Activated CD4-positive, alpha-beta memory T cell treated with anti-CD3 and anti-CD28 coated beads for 36 hours (primary cell): ENCODE data around the gene SYDE1. TPM values are rescaled to one million over a fixed set of nuclear protein-coding genes. Genes with fewer than 3 reads are reported as not detected.
A peak's percentile ranks its signal among the peaks of the same experiment; 100 is the strongest.
"Not testable (repeated sequence)": the region's sequence is repeated elsewhere in the genome, so short reads cannot be mapped to it uniquely, and the experiment has no call there.

Experiments used
- CTCF ChIA-PET: fragments of 350-600 bp; sonication (Branson Sonifier 250); formaldehyde crosslinking; loops from one replicate; lab custom pipeline; 2021; ENCODE audit warnings: antibody characterized with exemption, inconsistent platforms; lab: Charles Lee
- POLR2A ChIA-PET: fragments of 350-600 bp; sonication (Branson Sonifier 250); formaldehyde crosslinking; loops from one replicate; lab custom pipeline; 2021; ENCODE audit warnings: antibody characterized with exemption; lab: Charles Lee
- DNase-seq: peaks from one replicate; pipeline ENCODE4 v3.0.0-alpha.2; 2020
- H3K27ac Mint-ChIP-seq: one replicate; pipeline ENCODE4 v1.8.0; 2021; ENCODE audit warnings: mixed read lengths
- H3K27me3 Mint-ChIP-seq: one replicate; pipeline ENCODE4 v1.8.0; 2021; ENCODE audit warnings: mixed read lengths
- H3K36me3 Mint-ChIP-seq: one replicate; pipeline ENCODE4 v1.8.0; 2021; ENCODE audit warnings: mixed read lengths
- H3K4me1 Mint-ChIP-seq: one replicate; pipeline ENCODE4 v1.8.0; 2021; ENCODE audit warnings: low read depth, mixed read lengths
- H3K4me3 Mint-ChIP-seq: one replicate; pipeline ENCODE4 v1.8.0; 2021; ENCODE audit warnings: mild to moderate bottlenecking, mixed read lengths
- H3K9me3 Mint-ChIP-seq: one replicate; pipeline ENCODE4 v1.8.0; 2021; ENCODE audit warnings: mixed read lengths
- intact Hi-C: fragments of 100-400 bp; cut with micrococcal nuclease; formaldehyde crosslinking; loops from one replicate; pipeline ENCODE4 v1.15.1; 2023
- total RNA-seq, 2 experiments: library from RNA; stranded (reverse); gene quantifications; one replicate each; pipeline ENCODE4 v1.2.3, GENCODE V29; 2021

SYDE1 gene, protein sequence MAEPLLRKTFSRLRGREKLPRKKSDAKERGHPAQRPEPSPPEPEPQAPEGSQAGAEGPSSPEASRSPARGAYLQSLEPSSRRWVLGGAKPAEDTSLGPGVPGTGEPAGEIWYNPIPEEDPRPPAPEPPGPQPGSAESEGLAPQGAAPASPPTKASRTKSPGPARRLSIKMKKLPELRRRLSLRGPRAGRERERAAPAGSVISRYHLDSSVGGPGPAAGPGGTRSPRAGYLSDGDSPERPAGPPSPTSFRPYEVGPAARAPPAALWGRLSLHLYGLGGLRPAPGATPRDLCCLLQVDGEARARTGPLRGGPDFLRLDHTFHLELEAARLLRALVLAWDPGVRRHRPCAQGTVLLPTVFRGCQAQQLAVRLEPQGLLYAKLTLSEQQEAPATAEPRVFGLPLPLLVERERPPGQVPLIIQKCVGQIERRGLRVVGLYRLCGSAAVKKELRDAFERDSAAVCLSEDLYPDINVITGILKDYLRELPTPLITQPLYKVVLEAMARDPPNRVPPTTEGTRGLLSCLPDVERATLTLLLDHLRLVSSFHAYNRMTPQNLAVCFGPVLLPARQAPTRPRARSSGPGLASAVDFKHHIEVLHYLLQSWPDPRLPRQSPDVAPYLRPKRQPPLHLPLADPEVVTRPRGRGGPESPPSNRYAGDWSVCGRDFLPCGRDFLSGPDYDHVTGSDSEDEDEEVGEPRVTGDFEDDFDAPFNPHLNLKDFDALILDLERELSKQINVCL
- under 1 TPM; 0.31 to 0.53 TPM for total RNA-seq

DNA sequence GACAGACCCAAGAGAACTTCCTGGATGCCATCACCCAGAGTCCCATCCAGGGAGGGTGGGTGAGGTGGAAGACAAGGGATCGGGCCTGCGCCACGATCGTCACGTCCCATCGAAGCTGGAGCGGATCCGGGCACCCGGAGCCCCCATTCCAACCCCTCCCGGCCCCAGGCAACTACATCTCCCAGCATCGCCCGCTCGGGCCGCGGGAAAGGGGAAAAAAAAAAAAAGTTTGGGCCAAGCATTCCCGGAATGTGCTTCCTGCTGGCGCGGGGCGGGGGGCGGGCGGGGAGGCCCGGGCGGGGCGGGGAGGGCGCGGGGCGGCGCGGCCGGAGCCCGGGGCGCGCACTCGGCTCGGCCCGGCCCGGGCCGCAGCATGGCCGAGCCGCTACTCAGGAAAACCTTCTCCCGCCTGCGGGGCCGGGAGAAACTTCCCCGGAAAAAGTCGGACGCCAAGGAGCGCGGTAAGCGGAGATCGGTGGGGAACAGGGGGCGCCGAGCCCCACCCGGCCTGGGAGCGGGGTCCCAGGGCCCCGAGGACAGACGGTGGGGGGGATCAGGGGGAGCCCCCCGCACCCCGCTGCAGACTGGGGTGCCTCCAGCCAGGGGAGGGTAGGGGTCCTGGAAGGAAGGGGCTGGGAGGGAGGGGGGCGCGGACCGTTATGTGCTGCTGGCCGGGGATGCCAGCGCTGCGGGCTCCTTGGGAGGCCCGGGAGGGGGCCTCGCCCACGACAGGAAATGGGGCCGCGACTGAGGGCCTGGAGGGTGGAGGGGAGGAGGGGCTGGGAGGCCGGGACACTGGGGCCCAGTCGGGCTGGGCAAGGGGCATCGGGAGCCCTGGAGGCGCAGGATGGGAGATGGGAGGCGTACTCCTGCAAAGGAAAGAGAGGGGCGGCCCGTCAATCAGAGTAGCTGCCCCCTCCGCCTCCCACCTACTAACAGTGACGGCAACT, at the start of gene SYDE1:
SYDE1 (plus strand) TSS at position 341 of the 950 bp plus-strand sequence; CDS start at position 374, 33 bp downstream.
- peaks cover 19% of the 10 kb centered on the region for H3K9me3 Mint-ChIP-seq
- POLR2A ChIA-PET, result no interaction called here
- CTCF ChIA-PET, result interaction anchor here (1.4 kb wide), 1 partner anchor 15 kb away, joined by 5 read pairs; no protein-coding TSS in a partner anchor
- peaks cover 11% of the 10 kb centered on the region for H3K4me1 Mint-ChIP-seq
- peaks cover 24% of the 10 kb centered on the region for H3K27me3 Mint-ChIP-seq
- intact Hi-C loops, result no loop called here
- DNase-seq, result peak; percentile 62
- peak within 1 kb of the TSS; percentile 55 for H3K4me3 Mint-ChIP-seq
- H3K27ac Mint-ChIP-seq, result no peak within 1 kb of the TSS
- H3K36me3 Mint-ChIP-seq, result peaks cover 13% of the 10 kb centered on the region

DNA sequence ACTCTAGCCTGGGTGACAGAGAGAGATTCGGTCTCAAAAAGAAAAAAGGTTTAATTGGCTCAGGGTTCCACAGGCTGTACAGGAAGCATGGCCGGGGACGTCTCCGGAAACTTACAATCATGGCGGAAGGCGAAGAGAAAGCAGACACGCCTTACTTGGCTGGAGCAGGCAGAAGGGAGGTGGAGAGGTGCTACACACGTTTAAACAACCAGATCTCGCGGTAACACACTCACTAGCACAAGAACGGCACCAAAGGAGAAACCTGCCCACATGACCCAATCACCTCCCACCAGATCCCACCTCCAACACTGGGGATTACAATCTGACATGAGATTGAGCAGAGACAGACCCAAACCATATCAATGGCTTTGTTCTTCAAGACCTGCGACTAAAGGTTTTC, 45.2 kb upstream of the SYDE1 start:
- Mint-ChIP-seq H3K9me3 (no peaks in the 10 kb centered on the region), H3K36me3 (no peaks in the 10 kb centered on the region), H3K27me3 (peaks cover 39% of the 10 kb centered on the region), H3K4me1 (no peaks in the 10 kb centered on the region), H3K27ac (no peak overlapping the region), H3K4me3 (no peak overlapping the region)
- no peak for DNase-seq
- CTCF ChIA-PET, result no interaction called here
- intact Hi-C loops, result no loop called here
- POLR2A ChIA-PET, result no interaction called here

DNA sequence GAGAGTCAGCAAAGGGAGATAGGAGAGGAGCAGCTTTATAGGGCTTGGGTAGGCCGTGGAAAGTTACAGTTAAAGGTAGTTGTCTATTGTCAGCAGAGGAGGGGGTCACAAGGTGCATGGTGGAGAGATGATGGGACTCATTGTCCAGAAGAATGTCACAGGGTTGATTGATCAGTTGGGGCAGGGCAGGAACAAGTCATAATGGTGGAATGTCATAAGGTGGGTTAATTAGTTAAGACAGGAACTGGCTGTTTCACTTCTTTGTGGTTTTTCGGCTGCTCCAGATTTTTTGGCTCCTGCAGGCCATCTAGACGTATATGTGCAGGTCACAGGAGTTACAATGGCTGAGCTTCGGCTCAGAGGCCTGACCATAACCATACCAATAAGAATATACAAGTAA, 36.8 kb upstream of the SYDE1 start:
- H3K27me3 Mint-ChIP-seq, H3K9me3 Mint-ChIP-seq, H3K4me1 Mint-ChIP-seq, H3K4me3 Mint-ChIP-seq, H3K27ac Mint-ChIP-seq, DNase-seq, H3K36me3 Mint-ChIP-seq, intact Hi-C loops, POLR2A ChIA-PET: not testable (repeated sequence)
- CTCF ChIA-PET, result interaction anchor here (1.5 kb wide), 1 partner anchor 23 kb away, joined by 4 read pairs; no protein-coding TSS in a partner anchor

DNA sequence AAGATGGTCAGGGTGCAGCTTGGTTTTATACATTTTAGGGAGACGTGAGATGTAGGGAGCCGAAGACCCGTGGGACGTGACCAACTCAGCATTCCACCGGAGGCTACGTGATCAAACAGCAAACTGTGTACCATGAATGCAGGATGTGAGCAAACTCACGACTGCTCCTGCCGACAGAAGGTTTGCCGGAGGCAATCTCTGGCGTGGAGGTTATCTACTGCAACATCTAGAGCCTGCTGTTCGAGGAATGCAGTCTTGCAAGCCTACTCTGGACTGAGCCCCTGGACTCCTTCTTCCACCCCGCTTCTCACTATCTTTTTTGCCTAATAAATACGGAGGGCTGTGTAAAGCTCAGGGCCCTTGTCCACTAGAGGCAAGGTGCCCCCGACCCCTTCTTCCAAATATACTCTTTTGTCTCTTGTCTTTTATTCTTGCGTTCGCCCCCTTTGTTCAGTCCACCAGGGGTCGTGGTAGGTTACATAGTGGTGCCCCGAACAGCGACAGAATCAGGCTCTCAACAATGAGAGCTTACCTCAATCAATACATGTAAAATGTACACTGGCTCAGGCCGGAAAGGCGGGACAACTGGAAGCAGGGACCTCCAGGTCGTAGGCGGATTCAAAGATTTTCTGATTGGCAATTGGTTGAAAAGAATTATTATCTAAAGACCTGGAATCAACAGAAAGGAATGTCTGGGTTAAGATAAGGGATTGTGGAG, 34.1 kb upstream of the SYDE1 start:
- H3K4me3 Mint-ChIP-seq, result no peak overlapping the region
- no peaks in the 10 kb centered on the region for H3K4me1 Mint-ChIP-seq
- no peak overlapping the region for H3K27ac Mint-ChIP-seq
- DNase-seq, result no peak
- ChIA-PET POLR2A (no interaction called here), CTCF (no interaction called here)
- intact Hi-C loops, result no loop called here
- H3K36me3 Mint-ChIP-seq, result no peaks in the 10 kb centered on the region
- H3K27me3 Mint-ChIP-seq, result peaks cover 2% of the 10 kb centered on the region
- H3K9me3 Mint-ChIP-seq, result no peaks in the 10 kb centered on the region

DNA sequence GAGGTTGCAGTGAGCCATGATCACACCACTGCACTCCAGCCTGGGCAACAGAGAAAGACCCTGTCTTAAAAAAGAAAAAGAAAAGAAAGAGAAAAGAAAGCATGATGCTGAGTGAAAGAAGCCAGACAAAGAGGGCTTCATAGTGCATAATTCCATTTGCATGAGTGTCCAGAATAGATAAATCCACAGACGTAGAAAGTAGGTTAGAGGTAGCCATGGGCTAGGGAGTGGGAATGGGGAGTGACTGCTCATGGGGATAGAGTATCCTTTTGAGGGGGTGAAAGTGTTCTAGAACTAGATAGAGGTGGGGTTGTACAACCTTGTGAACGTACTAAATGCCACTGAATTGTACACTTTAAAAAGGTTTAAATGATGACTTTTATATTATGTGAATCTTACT, 32.8 kb upstream of the SYDE1 start:
- ChIA-PET POLR2A (no interaction called here), CTCF (no interaction called here)
- DNase-seq, result no peak
- H3K36me3 Mint-ChIP-seq, result no peaks in the 10 kb centered on the region
- no peaks in the 10 kb centered on the region for H3K9me3 Mint-ChIP-seq
- no peaks in the 10 kb centered on the region for H3K4me1 Mint-ChIP-seq
- intact Hi-C loops, result no loop called here
- no peak overlapping the region for H3K27ac Mint-ChIP-seq
- no peak overlapping the region for H3K4me3 Mint-ChIP-seq
- H3K27me3 Mint-ChIP-seq, result peaks cover 5% of the 10 kb centered on the region

DNA sequence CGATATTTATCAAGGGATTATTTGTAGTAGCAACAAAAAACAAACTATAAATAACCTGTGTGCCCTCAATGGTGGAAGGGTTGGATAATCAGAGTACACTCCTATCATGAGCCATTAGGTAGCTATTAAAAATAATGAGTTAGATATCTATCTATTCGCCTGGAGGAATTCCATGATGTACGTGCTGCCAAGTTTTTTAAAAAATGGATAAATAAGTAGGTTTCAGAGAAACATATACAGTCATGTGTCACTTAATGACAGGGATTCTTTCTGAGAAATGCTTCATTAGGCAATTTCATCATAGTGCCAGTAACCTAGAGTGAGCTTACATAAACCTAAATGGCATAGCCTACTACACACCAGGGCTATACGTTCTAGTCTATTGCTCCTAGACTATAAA, 31.4 kb upstream of the SYDE1 start:
- no peaks in the 10 kb centered on the region for H3K9me3 Mint-ChIP-seq
- no peaks in the 10 kb centered on the region for H3K36me3 Mint-ChIP-seq
- no peak overlapping the region for H3K4me3 Mint-ChIP-seq
- ChIA-PET POLR2A (no interaction called here), CTCF (interaction anchor here (1.7 kb wide), 1 partner anchor 12 kb away, joined by 4 read pairs; no protein-coding TSS in a partner anchor)
- no peak overlapping the region for H3K27ac Mint-ChIP-seq
- intact Hi-C loops, result no loop called here
- peaks cover 5% of the 10 kb centered on the region for H3K27me3 Mint-ChIP-seq
- H3K4me1 Mint-ChIP-seq, result no peaks in the 10 kb centered on the region
- no peak for DNase-seq

DNA sequence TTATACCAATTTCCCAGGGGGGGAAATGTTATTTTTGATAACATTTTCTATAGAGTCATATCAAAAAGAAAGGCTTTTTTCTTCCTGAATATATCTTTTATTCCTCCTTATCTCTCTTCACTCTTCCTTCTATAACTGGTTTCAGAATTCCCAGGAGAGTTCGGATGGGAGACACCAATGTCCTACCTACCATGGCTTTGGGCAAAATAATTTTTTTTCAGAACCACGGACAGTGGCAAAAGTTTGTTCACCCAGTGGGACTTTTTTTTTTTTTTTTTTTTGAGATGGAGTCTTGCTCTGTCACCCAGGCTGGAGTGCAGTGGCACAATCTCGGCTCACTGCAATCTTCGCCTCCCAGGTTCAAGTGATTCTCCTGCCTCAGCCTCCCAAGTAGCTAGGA, 27.2 kb upstream of the SYDE1 start:
- intact Hi-C loops, DNase-seq, H3K4me3 Mint-ChIP-seq, H3K9me3 Mint-ChIP-seq, H3K4me1 Mint-ChIP-seq, H3K36me3 Mint-ChIP-seq, H3K27ac Mint-ChIP-seq, POLR2A ChIA-PET, CTCF ChIA-PET: not testable (repeated sequence)
- peaks cover 20% of the 10 kb centered on the region for H3K27me3 Mint-ChIP-seq

DNA sequence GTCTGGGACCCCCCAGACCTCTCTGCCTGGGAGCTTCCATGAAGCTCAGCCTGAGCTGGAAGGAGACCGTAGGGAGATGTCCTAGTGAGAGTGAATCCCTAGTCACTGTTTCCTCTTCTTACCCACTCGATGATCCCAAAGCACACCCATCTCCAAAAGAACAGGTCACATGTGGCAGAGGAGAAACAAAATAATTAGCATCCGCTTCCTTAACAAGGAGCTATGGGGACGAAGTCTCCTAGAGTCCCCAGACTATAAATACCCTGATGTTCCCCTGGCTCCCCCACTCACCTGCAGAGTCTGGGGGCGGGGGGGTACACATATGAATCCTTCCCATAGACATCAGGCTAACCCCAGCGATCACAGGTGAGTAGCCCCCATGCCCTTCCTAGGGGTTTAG, 25.3 kb upstream of the SYDE1 start, which contains the start of gene OR1I1:
OR1I1 (plus strand) TSS at position 301 of the 400 bp plus-strand sequence. CDS start 4,855 bp downstream, outside the sequence.
- Mint-ChIP-seq H3K4me1 (no peaks in the 10 kb centered on the region), H3K27me3 (peaks cover 22% of the 10 kb centered on the region), H3K27ac (no peak within 1 kb of the TSS), H3K9me3 (no peaks in the 10 kb centered on the region), H3K36me3 (no peaks in the 10 kb centered on the region), H3K4me3 (no peak within 1 kb of the TSS)
- ChIA-PET POLR2A (no interaction called here), CTCF (interaction anchor here (1.7 kb wide), 1 partner anchor 11 kb away, joined by 14 read pairs; no protein-coding TSS in a partner anchor)
- intact Hi-C loops, result no loop called here
- DNase-seq, result no peak

DNA sequence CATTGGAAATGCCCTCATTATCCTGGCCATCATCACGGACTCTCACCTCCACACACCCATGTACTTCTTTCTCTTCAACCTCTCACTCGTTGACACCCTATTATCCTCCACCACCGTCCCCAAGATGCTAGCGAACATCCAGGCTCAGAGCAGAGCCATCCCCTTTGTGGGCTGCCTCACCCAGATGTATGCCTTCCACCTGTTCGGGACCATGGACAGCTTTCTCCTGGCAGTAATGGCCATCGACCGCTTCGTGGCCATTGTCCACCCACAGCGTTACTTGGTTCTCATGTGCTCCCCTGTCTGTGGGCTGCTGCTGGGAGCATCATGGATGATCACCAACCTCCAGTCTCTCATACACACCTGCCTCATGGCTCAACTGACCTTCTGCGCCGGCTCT, 20.0 kb upstream of the SYDE1 start:
- Mint-ChIP-seq H3K4me1 (no peaks in the 10 kb centered on the region), H3K27me3 (peaks cover 24% of the 10 kb centered on the region), H3K36me3 (no peaks in the 10 kb centered on the region), H3K27ac (no peak overlapping the region), H3K4me3 (no peak overlapping the region), H3K9me3 (no peaks in the 10 kb centered on the region)
- DNase-seq, result no peak
- ChIA-PET CTCF (interaction anchor here (0.6 to 0.8 kb wide), 3 partner anchors 11 to 1648 kb away, joined by 3 to 4 read pairs (median 3); no protein-coding TSS in a partner anchor), POLR2A (no interaction called here)
- intact Hi-C loops, result no loop called here

DNA sequence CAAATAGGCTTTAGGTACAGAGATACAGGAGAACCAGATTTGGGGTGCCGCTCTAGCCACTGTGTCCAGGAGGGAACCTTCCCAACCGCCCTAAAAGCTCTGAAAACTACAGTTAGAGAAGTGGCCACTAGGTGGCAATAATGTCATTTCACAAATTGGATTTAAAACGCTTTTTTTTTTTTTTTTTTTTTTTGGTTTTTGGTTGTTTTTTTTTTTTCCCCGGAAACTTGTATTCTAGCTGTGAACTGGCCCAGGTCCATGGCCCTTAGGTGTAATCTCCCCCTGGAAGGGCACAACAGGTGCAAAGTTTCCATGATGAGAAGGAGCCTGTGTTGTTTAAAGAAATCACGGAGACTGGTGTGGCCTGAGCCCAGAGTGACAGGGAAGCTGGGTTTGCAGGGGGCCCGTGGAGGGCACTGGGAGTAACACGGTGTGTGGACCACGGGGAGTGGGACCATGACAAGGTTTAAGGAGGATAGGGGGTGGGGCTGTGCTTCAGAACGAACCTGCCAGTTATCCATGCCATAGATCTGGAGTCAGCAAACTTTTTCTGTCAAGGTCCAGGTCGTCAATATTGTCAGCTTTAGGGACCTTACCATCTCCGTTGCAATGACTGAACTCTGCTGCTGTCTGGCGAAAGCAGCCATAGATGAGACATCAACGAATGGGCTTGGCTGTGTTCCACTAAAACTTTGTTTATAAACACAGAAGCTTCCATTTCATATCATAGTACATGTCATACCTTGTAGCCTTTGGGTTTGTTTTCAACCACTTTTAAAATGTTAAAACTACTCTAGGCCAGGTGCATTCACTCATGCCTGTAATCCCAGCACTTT, 15.1 kb upstream of the SYDE1 start:
- intact Hi-C loops, result loop anchor here (1.0 to 2.0 kb wide), 2 partner anchors 59 to 464 kb away; no protein-coding TSS in a partner anchor
- no peak overlapping the region for H3K27ac Mint-ChIP-seq

More for the DNA sequence above, 15.1 kb upstream of the SYDE1 start:
- Mint-ChIP-seq H3K27me3 (peaks cover 11% of the 10 kb centered on the region), H3K9me3 (no peaks in the 10 kb centered on the region), H3K36me3 (no peaks in the 10 kb centered on the region), H3K4me3 (no peak overlapping the region), H3K4me1 (no peaks in the 10 kb centered on the region)
- ChIA-PET POLR2A (interaction anchor here (0.8 kb wide), 1 partner anchor 489 kb away, joined by 3 read pairs; no protein-coding TSS in a partner anchor), CTCF (interaction anchor here (0.6 to 6.8 kb wide), 25 partner anchors 9 to 912 kb away, joined by 3 to 92 read pairs (median 5); partner anchors contain the start of genes AKAP8L, EPHX3, OR1I1 and SYDE1)
- DNase-seq, result peak; percentile 32
